Adrenal gland (tissue), 5 donors: ENCODE data around the gene CAMK1D.

ENCODE experiments used
- CTCF ChIP-seq, 6 experiments: fragments of 450-650 bp in 4 of 6; fragments of 200-600 bp in 2 of 6; sonication (generic) in 1 of 6; IDR thresholded peaks; 1 replicate in 5 of 6; 2 replicates in 1 of 6; pipeline versions ENCODE4 v1.5.1 to v1.8.0; 2016 to 2021; ENCODE audit warnings: antibody characterized with exemption in 6 of 6, mild to moderate bottlenecking in 2 of 6, moderate library complexity in 1 of 6
- POLR2A ChIP-seq, 2 donors: fragments of 450-650 bp; IDR thresholded peaks; one replicate each; pipeline ENCODE4 v1.6.1; 2017; ENCODE audit warnings: antibody characterized with exemption in 2 of 2, mild to moderate bottlenecking in 2 of 2, moderate library complexity in 1 of 2
- donor health status: DM: no; HTN: no; CAD: no.

GRCh38 chr10:12724807-12725579 lies 375.6 kb downstream of the CAMK1D start:
- TF ChIP-seq CTCF (IDR thresholded peaks at IDR 0.05) (no peak), POLR2A (IDR thresholded peaks at IDR 0.05) (no peak)
